ENCODE results near the gene MDC1.

- TF ChIP-seq CTCF (IDR thresholded peaks at IDR 0.05 in 4 of 5, conservative IDR thresholded peaks at IDR 0.05 in 1 of 5) (no peak), POLR2A (IDR thresholded peaks at IDR 0.05) (no peak)
Observed at GRCh38 chr6:30750379-30750668, 33.2 kb upstream of the MDC1 start.

Measured in gastrocnemius medialis (tissue), 4 donors.